Glomerular visceral epithelial cell (primary cell): ENCODE results near the gene ETFA.

Source experiments
- DNase-seq: peaks from one replicate; pipeline ENCODE4 v3.0.0-alpha.2; 2016; ENCODE audit errors: extremely low spot score

ETFA gene

GRCh38 chr15:76217882-76218217 is 93.4 kb downstream of the ETFA start:
- DNase-seq = no peak

- DNase-seq = peak; percentile 75
Observed at GRCh38 chr15:76217029-76217881, 94.0 kb downstream of the ETFA start.

- no peak for DNase-seq
Observed at GRCh38 chr15:76215634-76216033, 95.6 kb downstream of the ETFA start.

GRCh38 chr15:76209942-76210341 is 101.3 kb downstream of the ETFA start:
- DNase-seq = no peak

- DNase-seq = no peak
Observed at GRCh38 chr15:76209523-76209922, 101.7 kb downstream of the ETFA start.

- DNase-seq = no peak
Observed at GRCh38 chr15:76208786-76209424, 102.4 kb downstream of the ETFA start.

- no peak for DNase-seq
Observed at GRCh38 chr15:76208084-76208785, 103.0 kb downstream of the ETFA start.

GRCh38 chr15:76206325-76206976 is 104.8 kb downstream of the ETFA start:
- peak; percentile 81 for DNase-seq

GRCh38 chr15:76204916-76205460 is 106.3 kb downstream of the ETFA start:
- no peak for DNase-seq

- DNase-seq = no peak
Observed at GRCh38 chr15:76204109-76204845, 107.0 kb downstream of the ETFA start.

- DNase-seq = no peak
Observed at GRCh38 chr15:76203346-76204108, 107.7 kb downstream of the ETFA start.

- DNase-seq = no peak
Observed at GRCh38 chr15:76201536-76202255, 109.6 kb downstream of the ETFA start.

GRCh38 chr15:76200641-76201105 is 110.6 kb downstream of the ETFA start:
- no peak for DNase-seq

GRCh38 chr15:76200083-76200465 is 111.2 kb downstream of the ETFA start:
- DNase-seq = no peak

- peak; percentile 60 for DNase-seq
Observed at GRCh38 chr15:76199106-76200082, 111.9 kb downstream of the ETFA start.

- DNase-seq = no peak
Observed at GRCh38 chr15:76198456-76199105, 112.7 kb downstream of the ETFA start.

- peak; percentile 86 for DNase-seq
Observed at GRCh38 chr15:76197703-76198455, 113.4 kb downstream of the ETFA start.
